HG03045 (cell line): ENCODE results near the gene SCGB1C1.
"Not testable (repeated sequence)": the region's sequence is repeated elsewhere in the genome, so short reads cannot be mapped to it uniquely, and the experiment has no call there.

Source experiments
- ATAC-seq: cut with Tn5 transposase; IDR thresholded peaks from one replicate; pipeline ENCODE4 v1.9.1; 2021; ENCODE audit warnings: mild to moderate bottlenecking, moderate library complexity; ENCODE audit not compliant: unreplicated experiment

SCGB1C1 gene

DNA sequence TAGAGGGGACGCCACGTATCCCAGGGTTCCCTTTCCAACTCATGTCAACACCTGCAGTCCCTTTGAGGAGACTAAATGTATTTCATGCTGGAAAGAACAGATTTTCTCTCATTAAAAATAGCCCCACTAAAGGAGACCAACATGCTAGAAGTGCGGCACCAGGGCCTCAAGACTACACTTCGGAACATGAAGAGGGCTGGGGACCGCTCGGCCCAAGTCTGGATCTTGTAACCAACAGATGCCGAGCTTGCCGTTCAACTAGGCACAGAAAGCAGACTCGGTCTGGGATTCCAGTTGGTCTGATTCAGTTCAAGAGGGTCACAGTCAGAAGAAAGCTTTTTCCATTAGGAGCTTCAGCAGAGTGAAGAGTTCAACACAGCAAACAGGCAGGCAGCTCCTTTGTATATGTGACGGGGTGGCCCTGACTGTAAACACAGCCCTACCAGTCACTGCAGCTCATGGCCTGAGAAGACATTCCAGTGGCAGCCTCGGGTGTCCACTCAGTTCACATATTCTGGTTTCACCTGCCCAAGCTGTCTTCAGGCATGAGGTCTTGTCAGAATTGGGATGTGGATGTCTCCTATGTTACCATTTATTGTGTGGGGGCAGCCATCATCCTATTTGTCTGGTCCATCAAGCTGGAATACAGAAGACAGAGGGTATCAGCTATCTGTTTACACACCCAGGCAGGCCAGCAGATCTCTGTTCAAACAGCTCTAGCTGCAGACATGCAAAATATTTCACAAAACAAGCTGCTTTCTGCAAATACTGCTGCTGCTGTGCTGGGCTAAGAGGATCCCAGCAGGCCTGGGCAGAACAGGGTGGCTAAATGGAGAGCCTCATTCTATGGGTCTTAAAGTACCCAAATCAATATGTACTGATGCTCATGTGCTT lies 23.4 kb downstream of the SCGB1C1 start:
- no peak for ATAC-seq

DNA sequence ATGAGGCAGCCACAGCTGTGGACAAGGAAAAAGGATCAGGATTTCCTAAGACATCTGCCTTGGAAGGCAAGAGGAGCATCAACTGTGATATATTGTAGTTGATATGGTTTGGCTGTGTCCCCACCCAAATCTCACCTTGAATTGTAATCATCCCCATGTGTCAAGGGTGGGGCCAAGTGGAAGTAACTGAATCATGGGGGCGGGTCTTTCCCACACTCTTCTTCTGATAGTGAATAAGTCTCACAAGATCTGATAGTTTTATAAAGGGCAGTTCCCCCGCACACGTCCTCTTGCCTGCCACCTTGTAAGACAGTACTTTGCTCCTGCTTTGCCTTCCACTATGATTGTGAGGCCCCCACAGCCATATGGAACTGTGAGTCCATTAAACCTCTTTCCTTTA lies 24.8 kb downstream of the SCGB1C1 start:
- ATAC-seq = no peak

DNA sequence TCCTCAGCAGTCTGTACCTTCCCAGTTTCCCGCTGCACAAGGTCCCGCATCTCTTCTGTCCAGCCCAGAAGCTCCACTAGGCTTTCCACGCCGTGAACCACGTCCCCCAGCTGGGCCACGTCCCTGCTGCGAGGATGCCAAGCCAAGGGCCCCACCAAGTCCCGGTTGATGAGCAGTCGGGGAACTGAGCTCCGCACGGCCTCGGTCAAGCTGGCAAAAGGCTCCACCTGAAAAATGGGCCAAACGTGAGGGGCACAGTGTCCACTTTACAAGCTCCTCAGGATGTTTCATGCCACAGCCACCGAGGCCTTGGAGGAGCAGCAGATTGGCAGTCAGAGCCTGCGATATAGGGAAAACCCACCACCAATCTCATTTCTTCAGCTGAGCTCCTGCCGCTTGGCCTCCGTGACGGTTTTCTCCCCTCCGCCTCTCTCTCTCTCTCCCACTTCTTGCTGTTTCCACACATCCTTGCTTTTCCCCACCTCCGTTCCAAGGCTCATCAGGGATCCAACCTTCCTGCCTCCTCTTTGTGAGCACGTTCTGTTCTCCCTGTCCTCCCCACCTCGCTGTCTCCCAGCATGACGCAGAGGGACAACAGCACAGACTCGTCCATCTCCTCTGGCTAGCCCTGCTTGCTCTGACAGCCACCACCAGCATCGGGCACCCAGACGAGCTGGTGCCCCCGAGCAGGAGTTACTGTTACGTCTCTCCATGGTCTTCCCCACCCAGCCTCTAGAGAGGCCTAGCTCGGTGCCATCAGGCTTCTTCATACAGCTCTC lies 26.1 kb downstream of the SCGB1C1 start:
- ATAC-seq = no peak

DNA sequence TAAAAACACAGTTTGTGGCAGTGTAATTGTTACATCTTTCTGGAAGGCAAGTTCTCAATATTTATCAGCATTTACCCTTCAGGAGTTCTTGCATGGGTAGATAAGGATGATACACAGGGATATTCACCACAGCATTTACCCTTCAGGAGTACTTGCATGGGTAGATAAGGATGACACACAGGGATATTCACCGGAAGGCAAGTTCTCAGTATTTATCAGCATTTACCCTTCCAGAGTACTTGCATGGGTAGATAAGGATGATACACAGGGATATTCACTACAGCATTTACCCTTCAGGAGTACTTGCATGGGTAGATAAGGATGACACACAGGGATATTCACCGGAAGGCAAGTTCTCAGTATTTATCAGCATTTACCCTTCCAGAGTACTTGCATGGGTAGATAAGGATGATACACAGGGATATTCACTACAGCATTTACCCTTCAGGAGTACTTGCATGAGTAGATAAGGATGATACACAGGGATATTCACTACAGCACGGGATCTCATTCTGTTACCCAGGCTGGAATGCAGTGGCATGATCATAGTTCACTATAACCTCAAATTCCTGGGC lies 27.9 kb downstream of the SCGB1C1 start:
- ATAC-seq = not testable (repeated sequence)

DNA sequence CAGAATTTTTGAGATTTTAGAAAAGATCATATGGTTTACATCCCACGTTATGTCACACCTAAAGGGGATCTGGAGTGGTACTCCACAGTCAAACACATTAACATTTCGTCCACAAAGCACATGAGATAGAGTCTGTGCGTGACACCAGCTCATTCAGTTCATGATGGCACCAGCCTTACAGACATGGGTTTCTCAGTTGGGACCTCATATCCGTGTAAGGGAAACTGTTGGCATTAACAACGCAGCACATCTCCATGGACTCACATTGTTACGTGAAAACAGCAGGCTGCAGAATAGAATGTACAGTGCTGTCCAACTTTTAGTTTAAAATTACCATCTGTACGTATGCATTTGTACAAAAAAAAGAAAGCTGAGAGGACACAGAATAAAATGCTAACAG lies 28.7 kb downstream of the SCGB1C1 start:
- ATAC-seq = no peak

DNA sequence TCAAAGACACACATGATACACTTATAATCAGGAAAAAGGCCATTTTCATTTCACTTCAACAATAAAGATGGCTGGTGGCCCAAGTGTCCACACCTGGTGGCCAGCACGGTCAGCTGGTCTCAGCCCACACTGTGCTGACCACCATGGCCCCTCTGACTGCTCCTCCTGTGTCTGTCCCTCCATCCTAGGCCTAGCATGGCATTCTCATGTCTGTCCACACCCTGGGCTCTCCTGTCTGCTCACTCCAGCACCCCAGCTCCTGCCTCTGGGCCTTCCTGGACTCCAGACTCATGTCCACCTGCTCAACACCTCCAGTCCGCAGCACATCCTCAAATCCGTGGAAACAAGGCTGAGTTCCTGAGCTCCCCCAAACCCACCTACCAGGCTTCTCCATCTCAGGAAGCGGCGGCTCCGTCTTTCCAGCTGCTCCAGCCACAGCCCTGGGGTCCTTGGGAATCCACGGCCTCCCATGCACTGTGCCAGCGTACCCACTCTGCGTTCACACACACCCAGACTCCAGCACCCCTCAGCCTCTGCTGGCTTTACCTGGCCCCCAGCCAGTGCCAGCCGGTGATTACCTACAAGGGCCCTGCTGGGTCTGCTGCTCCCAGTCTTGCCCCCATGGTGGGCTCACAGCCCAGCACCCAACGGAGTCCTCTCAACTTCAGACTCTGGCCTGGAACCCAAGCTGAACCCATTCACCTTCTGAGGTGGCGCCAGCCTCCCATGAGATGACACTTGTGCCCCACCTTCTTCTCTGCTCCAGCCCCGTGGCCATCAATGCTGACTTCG lies 29.3 kb downstream of the SCGB1C1 start:
- ATAC-seq = no peak

DNA sequence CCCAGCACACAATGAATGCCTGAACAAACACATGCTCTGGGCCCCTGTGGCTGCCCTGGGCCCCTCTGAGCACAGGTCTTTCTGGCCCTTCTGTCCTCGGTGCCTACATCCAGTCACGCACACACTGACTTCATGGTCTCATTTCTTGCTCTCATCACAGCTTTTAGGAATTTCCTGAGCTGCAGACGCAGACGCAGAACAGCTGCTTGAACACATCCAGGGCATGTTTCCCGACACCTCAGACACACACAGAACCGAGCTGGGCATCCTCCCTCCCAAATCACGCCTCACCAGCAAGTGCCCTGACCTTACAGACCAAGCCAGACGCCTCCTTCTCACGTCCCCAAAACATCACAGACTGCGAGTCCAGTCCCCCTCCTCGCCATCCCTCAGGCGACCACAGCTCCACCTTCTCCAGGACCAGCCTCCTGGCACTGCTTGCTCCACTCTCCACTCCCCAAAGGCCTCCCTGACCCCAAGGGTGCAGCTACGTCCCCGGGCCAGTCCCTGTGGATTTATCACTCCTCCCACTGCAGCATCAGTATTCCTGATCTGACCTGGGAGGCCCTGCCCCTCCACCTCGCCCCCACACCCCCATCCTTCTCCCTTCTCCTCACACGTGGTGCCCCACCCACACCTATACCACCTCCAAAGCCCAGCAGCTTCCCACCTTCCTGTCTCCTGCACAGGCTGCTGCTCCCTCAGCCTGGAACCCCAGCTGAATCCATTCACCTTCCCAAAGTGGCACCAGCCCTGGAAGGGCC lies 30.3 kb downstream of the SCGB1C1 start:
- no peak for ATAC-seq

DNA sequence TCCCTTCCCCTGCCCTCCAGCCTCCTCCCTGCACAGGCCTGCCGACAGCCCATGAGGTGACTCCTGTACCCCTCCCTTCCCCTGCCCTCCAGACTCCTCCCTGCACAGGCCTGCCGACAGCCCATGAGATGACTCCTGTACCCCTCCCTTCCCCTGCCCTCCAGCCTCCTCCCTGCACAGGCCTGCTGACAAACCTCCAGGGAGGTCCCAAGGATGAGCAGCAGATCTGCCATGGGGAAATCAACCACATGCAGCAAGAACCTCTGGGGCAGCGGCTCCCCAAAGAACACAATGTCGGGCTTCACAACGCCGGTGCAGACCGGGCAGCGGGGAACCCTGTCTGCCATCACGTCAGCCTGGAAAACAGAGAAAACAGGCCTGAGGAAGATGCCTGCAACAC lies 31.0 kb downstream of the SCGB1C1 start:
- no peak for ATAC-seq

DNA sequence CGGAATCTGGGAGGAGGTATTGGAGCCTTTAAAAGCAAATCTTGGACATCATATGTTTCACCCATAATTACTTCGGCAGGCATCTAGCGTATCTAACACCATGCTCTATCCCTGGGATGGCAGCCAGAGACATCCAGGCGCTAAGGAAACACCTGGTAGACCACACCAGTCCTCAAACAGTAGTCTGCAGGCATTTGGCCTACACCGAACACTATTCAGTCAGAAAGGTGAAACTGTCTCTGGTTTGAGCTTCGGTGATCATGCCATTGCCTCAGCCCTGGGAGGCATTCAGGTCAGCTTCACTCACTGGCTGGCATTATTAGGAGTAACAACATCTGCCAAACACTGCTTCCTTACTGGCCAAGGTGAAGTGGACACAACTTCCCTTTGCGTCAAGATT lies 31.5 kb downstream of the SCGB1C1 start:
- no peak for ATAC-seq

DNA sequence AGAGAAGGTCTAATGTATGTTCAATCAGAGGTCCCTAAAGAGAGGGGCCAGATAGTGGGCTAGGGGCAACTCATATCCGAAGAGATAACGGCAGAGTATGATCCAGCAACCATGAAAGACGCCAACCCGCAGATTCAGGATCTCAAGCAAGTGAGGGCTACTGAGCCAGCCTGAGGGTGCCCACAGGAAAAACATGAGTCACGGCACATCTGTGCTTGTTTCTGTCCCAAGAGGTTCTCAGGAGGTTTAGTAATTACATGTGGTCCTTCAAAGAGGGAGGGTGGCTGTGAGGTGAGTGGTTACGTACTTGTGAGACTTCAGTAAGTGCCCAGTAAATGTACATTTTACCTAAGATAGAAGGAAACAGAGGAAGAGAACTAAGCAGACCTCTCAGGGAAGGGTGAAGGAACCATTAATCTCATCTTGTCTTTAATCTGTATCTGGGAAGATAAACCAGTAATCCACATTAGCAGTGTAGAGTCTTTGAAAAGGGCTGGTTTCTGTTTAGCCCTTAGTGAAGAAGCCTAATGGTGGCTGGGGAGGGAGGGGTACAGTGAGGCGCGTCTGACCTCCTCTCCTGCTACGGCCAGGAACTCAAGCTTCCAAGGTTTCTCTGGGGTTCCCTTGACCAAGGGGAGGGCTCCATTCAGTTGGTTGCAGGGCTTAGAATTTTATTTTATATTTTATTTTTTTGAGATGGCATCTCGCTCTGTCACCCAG lies 33.0 kb downstream of the SCGB1C1 start:
- ATAC-seq = no peak

DNA sequence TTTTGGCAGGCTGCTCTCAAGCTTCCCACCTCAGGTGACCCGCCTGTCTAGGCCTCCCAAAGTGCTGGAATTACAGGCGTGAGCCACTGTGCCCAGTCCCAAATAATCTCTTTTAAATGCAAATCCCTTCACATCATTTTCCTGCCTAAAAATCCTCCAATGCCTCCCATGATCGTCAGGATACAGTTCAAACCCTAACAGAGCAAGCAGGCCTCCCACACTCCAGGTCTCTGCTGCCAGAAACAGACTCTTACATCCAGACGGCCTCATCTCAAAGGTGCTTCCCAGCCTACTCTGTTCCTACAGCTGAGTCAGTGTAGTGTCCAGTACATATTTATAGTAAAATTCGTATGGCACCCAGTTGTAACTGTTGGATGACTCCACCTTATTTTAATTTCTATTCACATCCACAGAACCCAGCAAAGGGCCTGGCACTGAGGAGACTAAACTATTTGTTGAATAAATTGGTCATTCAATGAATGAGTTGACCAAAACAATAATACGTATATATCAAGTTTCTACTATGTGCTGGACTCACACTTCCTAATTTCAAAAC lies 35.0 kb downstream of the SCGB1C1 start:
- no peak for ATAC-seq

DNA sequence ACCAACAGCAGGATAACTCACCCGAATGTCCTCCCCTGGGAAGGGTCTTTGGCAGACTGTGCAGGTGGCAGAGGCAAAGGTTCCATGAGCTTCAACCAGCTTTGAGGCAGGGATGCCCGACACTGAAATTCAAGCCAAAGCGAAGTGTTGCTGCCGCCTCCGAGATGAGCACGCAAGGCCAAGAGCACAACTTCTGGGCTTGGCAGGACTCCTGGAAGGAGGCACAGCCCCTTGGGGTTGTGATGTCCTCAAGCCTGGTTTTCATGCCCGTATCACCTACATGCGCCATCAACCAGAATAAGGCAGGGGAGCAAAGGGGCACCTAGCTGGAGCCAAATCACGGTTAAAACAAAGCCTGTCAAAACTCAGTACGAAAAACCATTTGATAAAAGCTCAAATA lies 37.6 kb downstream of the SCGB1C1 start:
- no peak for ATAC-seq

DNA sequence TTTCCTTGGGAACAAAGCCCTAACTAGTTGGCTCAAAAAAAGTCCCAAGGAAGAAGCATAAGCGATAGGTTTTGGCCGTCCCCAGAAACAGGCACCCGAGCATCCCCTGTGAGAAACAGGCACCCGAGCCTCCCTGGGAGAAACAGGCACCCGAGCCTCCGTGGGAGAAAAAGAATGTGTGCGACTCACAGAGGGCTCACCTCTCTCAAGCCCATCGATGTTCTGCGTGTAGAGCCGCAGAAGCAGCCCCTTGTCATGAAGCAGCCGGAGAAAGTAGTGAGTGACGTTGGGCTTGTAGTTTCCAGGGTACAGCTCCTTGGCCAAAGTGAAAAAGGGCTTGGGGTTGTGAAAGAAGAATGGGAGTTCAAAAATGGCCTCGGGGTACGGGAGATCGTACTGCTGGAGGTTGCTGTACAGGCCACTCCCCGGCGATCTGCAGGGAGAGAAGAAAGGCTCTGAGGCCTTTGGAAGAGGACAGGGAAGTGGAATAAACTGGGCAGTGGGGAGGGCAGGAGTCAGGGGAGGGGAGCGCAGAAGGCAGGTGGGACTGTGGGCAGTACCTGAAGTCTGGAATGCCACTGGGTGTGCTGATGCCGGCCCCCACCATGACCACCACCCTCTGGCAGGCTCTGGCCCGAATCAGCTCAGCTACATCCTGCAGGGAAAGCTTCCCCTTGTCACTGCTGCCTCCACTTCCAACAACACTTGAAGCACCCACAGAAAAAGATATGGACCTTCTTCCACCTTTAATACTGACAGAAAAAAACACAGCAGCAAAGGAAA lies 40.1 kb downstream of the SCGB1C1 start:
- no peak for ATAC-seq

DNA sequence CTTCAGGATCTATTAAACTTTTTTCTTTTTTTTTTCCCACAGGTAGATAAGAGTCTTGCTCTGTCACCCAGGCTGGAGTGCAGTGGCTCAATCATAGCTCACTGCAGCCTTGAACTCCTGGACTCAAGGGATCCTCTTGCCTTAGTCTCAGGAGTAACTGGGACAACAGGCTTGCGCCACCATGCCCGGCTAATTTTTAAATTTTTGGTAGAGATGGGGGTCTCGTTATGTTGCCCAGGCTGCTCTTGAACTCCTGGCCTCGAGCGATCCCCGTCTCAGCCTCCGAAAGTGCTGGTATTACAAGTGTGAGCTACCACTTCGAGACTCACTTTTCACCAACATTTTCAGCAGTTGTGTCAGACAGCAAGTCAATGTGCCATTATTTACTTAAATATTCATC lies 42.3 kb downstream of the SCGB1C1 start:
- no peak for ATAC-seq

DNA sequence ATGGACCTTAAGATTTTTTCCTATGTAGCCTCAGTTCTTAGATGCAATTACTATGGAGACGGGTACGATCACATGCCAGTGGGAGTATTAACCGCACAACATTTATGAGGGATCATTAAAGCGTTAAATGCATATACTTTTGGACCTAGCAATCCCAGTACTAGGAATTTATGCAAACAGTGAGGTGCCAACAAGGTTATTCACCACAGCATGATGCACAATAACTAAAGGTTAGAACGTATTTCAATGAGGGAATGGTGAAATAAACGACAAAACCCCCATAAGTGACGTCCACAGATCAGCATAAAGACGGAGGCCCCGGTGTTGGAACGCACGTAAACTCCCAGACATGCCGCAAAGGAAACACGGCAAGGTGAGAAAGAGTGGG lies 42.7 kb downstream of the SCGB1C1 start:
- no peak for ATAC-seq

DNA sequence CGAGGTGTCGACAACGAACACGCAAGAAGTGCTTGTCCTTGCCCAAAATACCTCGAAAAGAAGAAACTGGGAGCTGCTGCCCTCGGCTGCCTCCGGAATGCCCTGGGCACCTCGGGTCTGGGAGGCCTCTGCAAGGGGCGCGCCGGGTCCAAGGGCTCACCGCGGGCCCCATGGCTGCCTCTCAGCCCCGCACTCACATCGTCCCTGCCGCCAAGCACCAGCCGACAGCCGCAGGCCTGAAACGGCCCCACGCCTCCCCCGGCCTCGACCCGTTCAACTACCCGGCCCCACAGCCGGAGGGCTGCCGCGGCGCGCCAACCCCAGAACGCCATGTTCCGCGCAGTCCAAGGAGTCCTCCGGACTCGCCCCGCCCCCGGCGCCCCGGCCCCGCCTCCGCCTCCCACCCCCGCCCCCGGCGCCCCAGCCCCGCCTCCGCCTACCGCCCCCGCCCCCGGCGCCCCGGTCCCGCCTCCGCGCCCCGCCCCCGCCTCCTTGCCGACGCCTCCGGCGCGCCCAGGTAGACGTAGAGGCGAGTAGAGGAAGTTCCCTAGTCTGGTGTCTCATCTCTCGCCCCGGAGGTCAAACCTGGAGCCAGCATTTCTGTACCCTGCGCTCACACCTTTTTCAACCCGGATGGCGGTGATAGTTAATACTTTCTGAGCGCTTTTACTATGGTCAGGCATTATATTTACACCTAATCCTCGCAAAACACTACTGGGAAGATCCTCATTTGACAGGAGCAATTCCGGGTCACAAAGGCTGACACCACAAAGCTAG lies 43.3 kb downstream of the SCGB1C1 start, which contains the start of gene SIRT3:
Gene SIRT3 (minus strand): TSS at position 346 of the 777 bp plus-strand sequence. CDS start 14 bp downstream, at position 332.
- peak; percentile 62 for ATAC-seq
